Measurements from ENCODE around the gene KCNK16.

DNA sequence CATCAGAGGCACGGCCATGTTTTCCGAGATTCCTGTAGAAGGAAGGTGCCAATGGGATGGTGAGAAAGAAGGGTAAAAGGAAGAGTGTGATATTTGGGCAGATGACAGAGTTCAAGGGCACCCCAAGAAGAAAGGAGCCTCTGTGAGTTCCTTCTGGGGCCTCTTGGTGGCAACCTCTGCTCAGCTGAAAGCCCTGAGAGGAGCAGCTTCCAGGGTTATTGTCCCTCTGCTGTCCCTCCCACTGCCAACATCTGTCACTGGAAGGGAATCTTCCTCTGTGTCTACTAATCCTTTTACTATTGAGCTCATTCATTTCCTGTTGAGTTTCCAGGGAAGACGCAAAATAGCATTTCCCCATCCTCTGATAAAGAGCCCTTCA, 40.0 kb upstream of the KCNK16 start:
- TF ChIP-seq, protein P1, sequence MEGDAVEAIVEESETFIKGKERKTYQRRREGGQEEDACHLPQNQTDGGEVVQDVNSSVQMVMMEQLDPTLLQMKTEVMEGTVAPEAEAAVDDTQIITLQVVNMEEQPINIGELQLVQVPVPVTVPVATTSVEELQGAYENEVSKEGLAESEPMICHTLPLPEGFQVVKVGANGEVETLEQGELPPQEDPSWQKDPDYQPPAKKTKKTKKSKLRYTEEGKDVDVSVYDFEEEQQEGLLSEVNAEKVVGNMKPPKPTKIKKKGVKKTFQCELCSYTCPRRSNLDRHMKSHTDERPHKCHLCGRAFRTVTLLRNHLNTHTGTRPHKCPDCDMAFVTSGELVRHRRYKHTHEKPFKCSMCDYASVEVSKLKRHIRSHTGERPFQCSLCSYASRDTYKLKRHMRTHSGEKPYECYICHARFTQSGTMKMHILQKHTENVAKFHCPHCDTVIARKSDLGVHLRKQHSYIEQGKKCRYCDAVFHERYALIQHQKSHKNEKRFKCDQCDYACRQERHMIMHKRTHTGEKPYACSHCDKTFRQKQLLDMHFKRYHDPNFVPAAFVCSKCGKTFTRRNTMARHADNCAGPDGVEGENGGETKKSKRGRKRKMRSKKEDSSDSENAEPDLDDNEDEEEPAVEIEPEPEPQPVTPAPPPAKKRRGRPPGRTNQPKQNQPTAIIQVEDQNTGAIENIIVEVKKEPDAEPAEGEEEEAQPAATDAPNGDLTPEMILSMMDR (IDR thresholded peaks at IDR 0.05): no peak
- no peak for TF ChIP-seq ZFX (IDR thresholded peaks at IDR 0.05; ENCODE audit: borderline replicate concordance)

Data from 22Rv1 (cell line).